ENCODE data around the gene PPP1CA.

Gene PPP1CA

GRCh38 chr11:67413266-67413849 lies 11.7 kb upstream of the PPP1CA start:
- no peaks in the 10 kb centered on the region for H3K9me3 ChIP-seq (ENCODE audit: low read depth, low read length)
- no peak overlapping the region for H3K4me3 ChIP-seq
- no peak for DNase-seq (ENCODE audit: low read depth, low spot score)
- no peak overlapping the region for H3K9ac ChIP-seq (ENCODE audit: insufficient read length)
- H3K36me3 ChIP-seq (ENCODE audit: insufficient read depth, low read length) = no peaks in the 10 kb centered on the region
- no peak for TF ChIP-seq EZH2 (IDR thresholded peaks at IDR 0.05)
- TF ChIP-seq POLR2AphosphoS5 (IDR thresholded peaks at IDR 0.05; ENCODE audit: borderline replicate concordance, low read depth, low read length) = no peak
- TF ChIP-seq FOXP2 (optimal IDR thresholded peaks at IDR 0.05; ENCODE audit: control extremely low read depth, extremely low read length, insufficient read depth) = no peak
- no peak overlapping the region for H3K27ac ChIP-seq

GRCh38 chr11:67412495-67413179 lies 11.0 kb upstream of the PPP1CA start:
- TF ChIP-seq FOXP2 (optimal IDR thresholded peaks at IDR 0.05; ENCODE audit: control extremely low read depth, extremely low read length, insufficient read depth) = no peak
- no peak for TF ChIP-seq POLR2AphosphoS5 (IDR thresholded peaks at IDR 0.05; ENCODE audit: borderline replicate concordance, low read depth, low read length)
- TF ChIP-seq EZH2 (IDR thresholded peaks at IDR 0.05) = no peak
- Histone ChIP-seq H3K27ac (no peak overlapping the region), H3K36me3 (ENCODE audit: insufficient read depth, low read length) (no peaks in the 10 kb centered on the region), H3K4me3 (no peak overlapping the region), H3K9me3 (ENCODE audit: low read depth, low read length) (no peaks in the 10 kb centered on the region), H3K9ac (ENCODE audit: insufficient read length) (no peak overlapping the region)
- DNase-seq (ENCODE audit: low read depth, low spot score) = no peak

GRCh38 chr11:67411785-67412152 lies 10.1 kb upstream of the PPP1CA start:
- no peak for TF ChIP-seq EZH2 (IDR thresholded peaks at IDR 0.05)
- no peak for TF ChIP-seq POLR2AphosphoS5 (IDR thresholded peaks at IDR 0.05; ENCODE audit: borderline replicate concordance, low read depth, low read length)
- no peak for TF ChIP-seq FOXP2 (optimal IDR thresholded peaks at IDR 0.05; ENCODE audit: control extremely low read depth, extremely low read length, insufficient read depth)
- Histone ChIP-seq H3K9ac (ENCODE audit: insufficient read length) (no peak overlapping the region), H3K4me3 (no peak overlapping the region), H3K9me3 (ENCODE audit: low read depth, low read length) (no peaks in the 10 kb centered on the region), H3K27ac (no peak overlapping the region), H3K36me3 (ENCODE audit: insufficient read depth, low read length) (no peaks in the 10 kb centered on the region)
- no peak for DNase-seq (ENCODE audit: low read depth, low spot score)

- TF ChIP-seq FOXP2 (optimal IDR thresholded peaks at IDR 0.05; ENCODE audit: control extremely low read depth, extremely low read length, insufficient read depth) (no peak), POLR2AphosphoS5 (IDR thresholded peaks at IDR 0.05; ENCODE audit: borderline replicate concordance, low read depth, low read length) (0 out of 2 replicates have a peak, but pooled peaks have one; percentile 3), EZH2 (IDR thresholded peaks at IDR 0.05) (no peak)
- Histone ChIP-seq H3K9ac (ENCODE audit: insufficient read length) (no peak overlapping the region), H3K27ac (no peak overlapping the region), H3K36me3 (ENCODE audit: insufficient read depth, low read length) (no peaks in the 10 kb centered on the region), H3K4me3 (no peak overlapping the region), H3K9me3 (ENCODE audit: low read depth, low read length) (no peaks in the 10 kb centered on the region)
- DNase-seq (ENCODE audit: low read depth, low spot score) = no peak
These were observed 9.5 kb upstream of the PPP1CA start for GRCh38 chr11:67410984-67411784.

GRCh38 chr11:67410369-67410831 lies 8.7 kb upstream of the PPP1CA start:
- no peak overlapping the region for H3K27ac ChIP-seq
- no peak overlapping the region for H3K4me3 ChIP-seq
- DNase-seq (ENCODE audit: low read depth, low spot score) = no peak
- no peaks in the 10 kb centered on the region for H3K36me3 ChIP-seq (ENCODE audit: insufficient read depth, low read length)
- no peak overlapping the region for H3K9ac ChIP-seq (ENCODE audit: insufficient read length)
- no peak for TF ChIP-seq POLR2AphosphoS5 (IDR thresholded peaks at IDR 0.05; ENCODE audit: borderline replicate concordance, low read depth, low read length)
- TF ChIP-seq EZH2 (IDR thresholded peaks at IDR 0.05) = no peak
- no peak for TF ChIP-seq FOXP2 (optimal IDR thresholded peaks at IDR 0.05; ENCODE audit: control extremely low read depth, extremely low read length, insufficient read depth)
- no peaks in the 10 kb centered on the region for H3K9me3 ChIP-seq (ENCODE audit: low read depth, low read length)

GRCh38 chr11:67409781-67410368 lies 8.2 kb upstream of the PPP1CA start:
- no peaks in the 10 kb centered on the region for H3K9me3 ChIP-seq (ENCODE audit: low read depth, low read length)
- no peak for DNase-seq (ENCODE audit: low read depth, low spot score)
- no peak overlapping the region for H3K27ac ChIP-seq
- no peak overlapping the region for H3K4me3 ChIP-seq
- TF ChIP-seq EZH2 (IDR thresholded peaks at IDR 0.05) (no peak), FOXP2 (optimal IDR thresholded peaks at IDR 0.05; ENCODE audit: control extremely low read depth, extremely low read length, insufficient read depth) (no peak), POLR2AphosphoS5 (IDR thresholded peaks at IDR 0.05; ENCODE audit: borderline replicate concordance, low read depth, low read length) (no peak)
- H3K36me3 ChIP-seq (ENCODE audit: insufficient read depth, low read length) = no peaks in the 10 kb centered on the region
- H3K9ac ChIP-seq (ENCODE audit: insufficient read length) = no peak overlapping the region

- Histone ChIP-seq H3K9ac (ENCODE audit: insufficient read length) (no peak overlapping the region), H3K9me3 (ENCODE audit: low read depth, low read length) (no peaks in the 10 kb centered on the region), H3K4me3 (no peak overlapping the region), H3K27ac (no peak overlapping the region), H3K36me3 (ENCODE audit: insufficient read depth, low read length) (no peaks in the 10 kb centered on the region)
- no peak for TF ChIP-seq EZH2 (IDR thresholded peaks at IDR 0.05)
- TF ChIP-seq FOXP2 (optimal IDR thresholded peaks at IDR 0.05; ENCODE audit: control extremely low read depth, extremely low read length, insufficient read depth) = no peak
- TF ChIP-seq POLR2AphosphoS5 (IDR thresholded peaks at IDR 0.05; ENCODE audit: borderline replicate concordance, low read depth, low read length) = no peak
- no peak for DNase-seq (ENCODE audit: low read depth, low spot score)
These were observed 7.6 kb upstream of the PPP1CA start for GRCh38 chr11:67409261-67409666.
